Urinary bladder (tissue), 4 donors: ENCODE data around the gene KIAA2012. TPM values are rescaled to one million over a fixed set of nuclear protein-coding genes. Genes with fewer than 3 reads are reported as not detected.

ENCODE experiments used
- DNase-seq: peaks from one replicate; pipeline ENCODE4 v3.0.0-alpha.2; 2015; ENCODE audit errors: extremely low spot score
- H3K27ac ChIP-seq: one replicate; pipeline ENCODE4 v1.5.1; 2013; ENCODE audit warnings: low read depth, mild to moderate bottlenecking, moderate library complexity
- H3K36me3 ChIP-seq: one replicate; pipeline ENCODE4 v1.6.1; 2013; ENCODE audit warnings: mild to moderate bottlenecking, moderate library complexity; ENCODE audit not compliant: insufficient read depth
- H3K4me1 ChIP-seq: one replicate; pipeline ENCODE4 v1.6.1; 2013; ENCODE audit warnings: mild to moderate bottlenecking, moderate library complexity; ENCODE audit not compliant: insufficient read depth
- H3K4me3 ChIP-seq: one replicate; pipeline ENCODE4 v1.5.1; 2013; ENCODE audit warnings: low read depth, low read length
- WGBS: extraction: QIAGEN DNeasy Blood & Tissue Kit; methylation state at CpG from one replicate; pipeline ENCODE4 v1.1.7; 2013; 5-methylcytosine and 5-hydroxymethylcytosine counted together
- polyA plus RNA-seq: library from polyadenylated mRNA; stranded (reverse); fragments of 200-250 nt; gene quantifications from one replicate; pipeline ENCODE4 v1.2.3, GENCODE V29; 2013
- total RNA-seq: library from RNA; depleted of rRNA; stranded (reverse); fragments of >200 nt; gene quantifications from one replicate; pipeline ENCODE4 v1.2.3, GENCODE V29; 2014
- donor health status: healthy with polysubstance abuse.
- donor health status: healthy.

The KIAA2012 gene
- total RNA-seq: 0.16 TPM
- 0.05 TPM for polyA plus RNA-seq

DNA sequence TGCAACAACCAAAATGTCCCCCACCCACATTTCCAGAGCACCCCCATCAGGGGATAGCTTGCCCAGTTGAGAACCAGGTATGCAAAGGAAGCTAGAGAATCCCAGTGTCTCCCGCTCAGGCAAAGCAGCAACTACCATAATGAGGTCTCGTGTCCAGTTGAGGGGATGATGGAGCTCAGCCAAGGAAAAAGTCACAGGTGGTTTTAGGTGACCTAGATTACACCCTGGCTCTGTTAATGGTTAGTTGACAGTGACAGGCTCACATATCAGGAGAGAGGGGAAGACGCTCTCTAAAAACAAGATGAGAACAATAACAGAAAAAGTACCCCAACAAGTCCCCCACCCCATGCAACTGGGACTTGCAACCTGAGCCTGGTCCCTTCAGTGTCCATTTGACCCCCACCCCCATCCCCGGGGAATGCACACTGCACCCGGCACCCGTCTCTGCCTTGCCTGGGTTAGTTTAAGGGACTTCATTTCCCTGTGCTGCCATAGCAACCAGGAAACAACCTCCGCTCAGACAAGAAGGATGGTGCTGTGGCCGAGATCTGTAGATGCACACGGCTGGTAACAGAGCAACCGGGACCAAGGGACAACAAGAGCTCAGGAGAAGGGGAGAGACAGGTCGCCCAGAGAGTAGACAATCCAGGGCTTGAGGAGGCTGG, at the start of gene KIAA2012:
Gene KIAA2012 (plus strand): TSS at position 519 of the 665 bp plus-strand sequence. CDS start 373 bp downstream, outside the sequence.
- Histone ChIP-seq H3K27ac (no peak within 1 kb of the TSS), H3K4me3 (no peak within 1 kb of the TSS), H3K4me1 (no peaks in the 10 kb centered on the region), H3K36me3 (no peaks in the 10 kb centered on the region)
- DNase-seq: peak; percentile 18
- 63% methylated on average over 11 of the region's 11 CpGs for WGBS

DNA sequence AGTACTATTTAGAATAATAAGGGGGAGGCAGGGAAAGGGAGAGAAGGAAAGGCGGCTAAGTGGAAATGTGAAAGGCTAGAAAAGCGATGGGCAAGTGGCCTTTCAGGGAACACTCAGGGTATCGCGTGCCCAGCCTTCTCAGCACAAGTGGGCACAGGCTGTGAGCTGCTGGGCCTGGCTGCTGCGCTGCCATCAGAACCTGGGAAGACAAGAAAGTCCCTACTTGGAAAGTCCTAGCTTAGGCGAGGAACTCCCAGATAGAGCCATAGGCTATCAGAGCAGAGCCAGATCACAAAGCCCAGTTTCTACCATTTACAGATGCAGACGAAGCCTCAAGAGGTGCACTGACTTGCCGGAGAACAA, 49.2 kb upstream of the KIAA2012 start:
- Histone ChIP-seq H3K27ac (no peak overlapping the region), H3K36me3 (no peaks in the 10 kb centered on the region), H3K4me3 (no peak overlapping the region), H3K4me1 (no peaks in the 10 kb centered on the region)
- DNase-seq: no peak
- 92% methylated on average over 8 of the region's 8 CpGs for WGBS

- no peak overlapping the region for H3K4me3 ChIP-seq
- no peaks in the 10 kb centered on the region for H3K36me3 ChIP-seq
- no peaks in the 10 kb centered on the region for H3K4me1 ChIP-seq
- H3K27ac ChIP-seq: no peak overlapping the region
- 93% methylated on average over 9 of the region's 9 CpGs for WGBS
- DNase-seq: no peak
Measured at GRCh38 chr2:202024871-202025270, 48.2 kb upstream of the KIAA2012 start.

GRCh38 chr2:202025816-202026215, 47.2 kb upstream of the KIAA2012 start:
- Histone ChIP-seq H3K4me3 (no peak overlapping the region), H3K27ac (no peak overlapping the region), H3K4me1 (no peaks in the 10 kb centered on the region)

GRCh38 chr2:202026507-202026906, 46.5 kb upstream of the KIAA2012 start:
- no peak overlapping the region for H3K4me3 ChIP-seq
- 90% methylated on average over 5 of the region's 5 CpGs for WGBS
- H3K4me1 ChIP-seq: no peaks in the 10 kb centered on the region
- H3K36me3 ChIP-seq: no peaks in the 10 kb centered on the region
- no peak overlapping the region for H3K27ac ChIP-seq
- DNase-seq: no peak

More at GRCh38 chr2:202025816-202026215, 47.2 kb upstream of the KIAA2012 start:
- WGBS: 93% methylated on average over 5 of the region's 5 CpGs
- no peaks in the 10 kb centered on the region for H3K36me3 ChIP-seq
- DNase-seq: no peak

GRCh38 chr2:202030691-202031090, 42.4 kb upstream of the KIAA2012 start:
- Histone ChIP-seq H3K4me3 (no peak overlapping the region), H3K27ac (no peak overlapping the region), H3K4me1 (no peaks in the 10 kb centered on the region), H3K36me3 (no peaks in the 10 kb centered on the region)
- no peak for DNase-seq
- WGBS: 53% methylated on average over 4 of the region's 4 CpGs

- 45% methylated on average over 4 of the region's 4 CpGs for WGBS
- no peak for DNase-seq
Measured at GRCh38 chr2:202031246-202031951, 41.7 kb upstream of the KIAA2012 start.

DNA sequence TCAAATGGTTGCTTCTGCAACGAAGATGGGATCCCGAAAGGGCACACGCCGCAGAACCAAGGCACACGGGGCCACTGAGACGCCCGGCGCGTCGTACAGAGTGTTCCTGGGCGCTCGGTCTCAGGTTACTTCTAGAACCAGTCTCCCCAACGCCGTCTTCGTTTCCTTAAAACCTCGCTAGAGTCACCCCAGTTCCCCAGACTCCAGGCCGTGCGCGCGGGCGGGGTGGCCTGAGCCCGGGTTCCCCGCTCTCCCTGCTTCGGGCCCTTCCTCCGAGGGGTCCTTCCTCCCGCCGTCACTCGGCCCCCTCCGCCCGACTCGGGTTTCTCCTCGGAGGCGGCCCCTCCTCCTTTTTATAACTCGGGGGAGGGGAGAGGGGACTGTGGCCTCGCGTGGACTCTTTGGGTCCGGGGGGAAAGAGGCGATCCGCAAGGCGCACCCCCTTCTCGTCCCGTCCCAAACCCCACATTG, 40.2 kb upstream of the KIAA2012 start:
- peak; percentile 62 for DNase-seq
- WGBS: 0% methylated on average over 42 of the region's 42 CpGs
- Histone ChIP-seq H3K4me3 (peak overlapping the region; percentile 43), H3K27ac (peak overlapping the region; percentile 90), H3K36me3 (no peaks in the 10 kb centered on the region), H3K4me1 (no peaks in the 10 kb centered on the region)

More at GRCh38 chr2:202031246-202031951, 41.7 kb upstream of the KIAA2012 start:
- peak overlapping the region; percentile 35 for H3K27ac ChIP-seq
- H3K4me1 ChIP-seq: no peaks in the 10 kb centered on the region
- H3K4me3 ChIP-seq: no peak overlapping the region
- H3K36me3 ChIP-seq: no peaks in the 10 kb centered on the region

- DNase-seq: peak; percentile 89
- WGBS: under 1% methylated on average over 107 of the region's 109 CpGs
- Histone ChIP-seq H3K27ac (peak within 1 kb of the TSS; percentile 95), H3K4me3 (peak within 1 kb of the TSS; percentile 81), H3K4me1 (no peaks in the 10 kb centered on the region), H3K36me3 (no peaks in the 10 kb centered on the region)
Measured at GRCh38 chr2:202033317-202034248, 39.5 kb upstream of the KIAA2012 start, which contains the start of gene FZD7. FZD7 (plus strand) TSS chr2:202033855; CDS start chr2:202034648, 793 bp downstream.

- H3K27ac ChIP-seq: peak overlapping the region; percentile 95
- H3K4me3 ChIP-seq: peak overlapping the region; percentile 81
- H3K36me3 ChIP-seq: no peaks in the 10 kb centered on the region
- DNase-seq: no peak
- WGBS: under 1% methylated on average over 105 of the region's 105 CpGs
- no peaks in the 10 kb centered on the region for H3K4me1 ChIP-seq
Measured at GRCh38 chr2:202034249-202035088, 38.6 kb upstream of the KIAA2012 start.

DNA sequence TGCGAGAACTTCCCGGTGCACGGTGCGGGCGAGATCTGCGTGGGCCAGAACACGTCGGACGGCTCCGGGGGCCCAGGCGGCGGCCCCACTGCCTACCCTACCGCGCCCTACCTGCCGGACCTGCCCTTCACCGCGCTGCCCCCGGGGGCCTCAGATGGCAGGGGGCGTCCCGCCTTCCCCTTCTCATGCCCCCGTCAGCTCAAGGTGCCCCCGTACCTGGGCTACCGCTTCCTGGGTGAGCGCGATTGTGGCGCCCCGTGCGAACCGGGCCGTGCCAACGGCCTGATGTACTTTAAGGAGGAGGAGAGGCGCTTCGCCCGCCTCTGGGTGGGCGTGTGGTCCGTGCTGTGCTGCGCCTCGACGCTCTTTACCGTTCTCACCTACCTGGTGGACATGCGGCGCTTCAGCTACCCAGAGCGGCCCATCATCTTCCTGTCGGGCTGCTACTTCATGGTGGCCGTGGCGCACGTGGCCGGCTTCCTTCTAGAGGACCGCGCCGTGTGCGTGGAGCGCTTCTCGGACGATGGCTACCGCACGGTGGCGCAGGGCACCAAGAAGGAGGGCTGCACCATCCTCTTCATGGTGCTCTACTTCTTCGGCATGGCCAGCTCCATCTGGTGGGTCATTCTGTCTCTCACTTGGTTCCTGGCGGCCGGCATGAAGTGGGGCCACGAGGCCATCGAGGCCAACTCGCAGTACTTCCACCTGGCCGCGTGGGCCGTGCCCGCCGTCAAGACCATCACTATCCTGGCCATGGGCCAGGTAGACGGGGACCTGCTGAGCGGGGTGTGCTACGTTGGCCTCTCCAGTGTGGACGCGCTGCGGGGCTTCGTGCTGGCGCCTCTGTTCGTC, 37.7 kb upstream of the KIAA2012 start:
- no peaks in the 10 kb centered on the region for H3K4me1 ChIP-seq
- no peaks in the 10 kb centered on the region for H3K36me3 ChIP-seq
- DNase-seq: no peak
- peak overlapping the region; percentile 81 for H3K4me3 ChIP-seq
- WGBS: 7% methylated on average over 78 of the region's 78 CpGs
- H3K27ac ChIP-seq: peak overlapping the region; percentile 44

DNA sequence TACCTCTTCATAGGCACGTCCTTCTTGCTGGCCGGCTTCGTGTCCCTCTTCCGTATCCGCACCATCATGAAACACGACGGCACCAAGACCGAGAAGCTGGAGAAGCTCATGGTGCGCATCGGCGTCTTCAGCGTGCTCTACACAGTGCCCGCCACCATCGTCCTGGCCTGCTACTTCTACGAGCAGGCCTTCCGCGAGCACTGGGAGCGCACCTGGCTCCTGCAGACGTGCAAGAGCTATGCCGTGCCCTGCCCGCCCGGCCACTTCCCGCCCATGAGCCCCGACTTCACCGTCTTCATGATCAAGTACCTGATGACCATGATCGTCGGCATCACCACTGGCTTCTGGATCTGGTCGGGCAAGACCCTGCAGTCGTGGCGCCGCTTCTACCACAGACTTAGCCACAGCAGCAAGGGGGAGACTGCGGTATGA, 37.1 kb upstream of the KIAA2012 start:
- peak overlapping the region; percentile 81 for H3K4me3 ChIP-seq
- WGBS: 23% methylated on average over 32 of the region's 32 CpGs
- H3K36me3 ChIP-seq: peaks cover under 1% of the 10 kb centered on the region
- no peak for DNase-seq
- H3K27ac ChIP-seq: no peak overlapping the region
- H3K4me1 ChIP-seq: no peaks in the 10 kb centered on the region
